B cell (primary cell): ENCODE measurements around the gene NTS. TPM values are rescaled to one million over a fixed set of nuclear protein-coding genes. Genes with fewer than 3 reads are reported as not detected.

Experiments used
- ATAC-seq: fragments of 200-7000 bp; cut with Tn5 transposase; one replicate; pipeline ENCODE4 v1.10.0; 2021; ENCODE audit warnings: low read depth, mild to moderate bottlenecking, moderate number of reproducible peaks, moderate library complexity
- CTCF ChIA-PET: fragments of 350-600 bp; sonication (Branson Sonifier 250); formaldehyde crosslinking; loops from one replicate; lab custom pipeline; 2021; ENCODE audit warnings: antibody characterized with exemption, inconsistent platforms; lab: Charles Lee
- POLR2A ChIA-PET: fragments of 350-600 bp; sonication (Branson Sonifier 250); formaldehyde crosslinking; loops from one replicate; lab custom pipeline; 2021; ENCODE audit warnings: antibody characterized with exemption; lab: Charles Lee
- DNase-seq: peaks from one replicate; pipeline ENCODE4 v3.0.0; 2013
- H2AFZ ChIP-seq: 2 replicates; pipeline ENCODE4 v1.6.1; 2012; ENCODE audit warnings: mild to moderate bottlenecking, low read depth, low read length; ENCODE audit not compliant: insufficient read depth, poor library complexity, severe bottlenecking
- H3K27ac ChIP-seq, 2 donors: 1 replicate in 1 of 2; 2 replicates in 1 of 2; pipeline ENCODE4 v1.5.1; 2012 to 2013; ENCODE audit warnings: low read length in 2 of 2, mild to moderate bottlenecking in 2 of 2, moderate library complexity in 1 of 2
- H3K27me3 ChIP-seq, 4 experiments: fragments of 200-600 bp in 1 of 4; sonication (generic) in 1 of 4; replicated peaks in 1 of 4; 1 replicate in 2 of 4; 2 replicates in 2 of 4; pipeline versions ENCODE4 v1.6.1 to v1.7.0; 2013 to 2016; ENCODE audit warnings: low read length in 3 of 4, mild to moderate bottlenecking in 2 of 4, mixed read lengths in 1 of 4, moderate library complexity in 1 of 4; ENCODE audit not compliant: insufficient read depth in 4 of 4, control insufficient read depth in 3 of 4; ENCODE audit errors: control extremely low read depth in 1 of 4
- H3K36me3 ChIP-seq, 2 experiments: replicated peaks in 1 of 2; 1 replicate in 1 of 2; 2 replicates in 1 of 2; pipeline versions ENCODE4 v1.6.1 to v1.7.1; 2013; ENCODE audit warnings: low read length in 1 of 2; ENCODE audit not compliant: insufficient read depth in 2 of 2, control insufficient read depth in 1 of 2; ENCODE audit errors: control extremely low read depth in 1 of 2, extremely low read depth in 1 of 2
- H3K4me1 ChIP-seq, 2 donors: fragments of 200-600 bp in 1 of 2; sonication (generic) in 1 of 2; 1 replicate in 1 of 2; 2 replicates in 1 of 2; pipeline versions ENCODE4 v1.5.1 to v1.6.1; 2013 to 2017; ENCODE audit warnings: low read length in 2 of 2; ENCODE audit not compliant: control insufficient read depth in 2 of 2, insufficient read depth in 2 of 2
- H3K4me2 ChIP-seq: replicated peaks from 2 replicates; pipeline ENCODE3; 2012; ENCODE audit warnings: mild to moderate bottlenecking, low read depth, low read length; ENCODE audit not compliant: poor library complexity, severe bottlenecking
- H3K4me3 ChIP-seq, 5 experiments: fragments of 200-600 bp in 1 of 5; sonication (generic) in 1 of 5; 1 replicate in 3 of 5; 2 replicates in 2 of 5; pipeline versions ENCODE4 v1.5.1 to v1.7.0; 2011 to 2016; ENCODE audit warnings: low read length in 4 of 5, mild to moderate bottlenecking in 4 of 5, low read depth in 2 of 5, control low read depth in 1 of 5, moderate library complexity in 1 of 5; ENCODE audit not compliant: insufficient read depth in 1 of 5; ENCODE audit errors: control extremely low read depth in 1 of 5, extremely low read depth in 1 of 5
- H3K79me2 ChIP-seq: fragments of 200-600 bp; sonication (generic); one replicate; pipeline ENCODE4 v1.6.0; 2016; ENCODE audit warnings: low read length; ENCODE audit not compliant: control insufficient read depth, insufficient read depth
- H3K9ac ChIP-seq: fragments of 200-600 bp; sonication (generic); 2 replicates; pipeline ENCODE4 v1.6.1; 2017; ENCODE audit warnings: mild to moderate bottlenecking, low read length, moderate library complexity
- H3K9me3 ChIP-seq, 3 donors: one replicate each; pipeline versions ENCODE4 v1.6.1 to v1.7.1; 2013; ENCODE audit warnings: low read length in 2 of 3; ENCODE audit not compliant: control insufficient read depth in 2 of 3, insufficient read depth in 1 of 3; ENCODE audit errors: control extremely low read depth in 1 of 3
- H4K20me1 ChIP-seq: 2 replicates; pipeline ENCODE4 v1.6.0; 2012; ENCODE audit warnings: mild to moderate bottlenecking, low read length; ENCODE audit not compliant: insufficient read depth, control insufficient read depth, poor library complexity, severe bottlenecking
- H3K27ac Mint-ChIP-seq: one replicate; pipeline ENCODE4 v1.8.0; 2021; ENCODE audit warnings: mixed read lengths
- H3K27me3 Mint-ChIP-seq: one replicate; pipeline ENCODE4 v1.8.0; 2021; ENCODE audit warnings: mixed read lengths
- H3K4me1 Mint-ChIP-seq: one replicate; pipeline ENCODE4 v1.8.0; 2021; ENCODE audit warnings: mixed read lengths
- H3K4me3 Mint-ChIP-seq: one replicate; pipeline ENCODE4 v1.8.0; 2021; ENCODE audit warnings: mixed read lengths
- H3K9me3 Mint-ChIP-seq: one replicate; pipeline ENCODE4 v1.8.0; 2022; ENCODE audit warnings: mixed read lengths; ENCODE audit not compliant: insufficient read depth
- EZH2 ChIP-seq: IDR thresholded peaks from 2 replicates; pipeline ENCODE4 v1.6.1; 2012; ENCODE audit warnings: borderline replicate concordance, low read depth, mild to moderate bottlenecking, moderate library complexity, low read length; ENCODE audit not compliant: insufficient read depth, poor library complexity, severe bottlenecking
- intact Hi-C: fragments of 100-400 bp; cut with micrococcal nuclease; formaldehyde crosslinking; loops from one replicate; pipeline ENCODE4 v1.10.0; 2022
- polyA plus RNA-seq: library from polyadenylated mRNA; depleted of rRNA; stranded (reverse); fragments of >200 nt; gene quantifications from 2 replicates; pipeline ENCODE4 v1.2.3, GENCODE V29; 2012
- total RNA-seq, 2 donors: library from RNA; stranded (reverse); fragments of 120-200 nt in 1 of 2; gene quantifications; 1 replicate in 1 of 2; 2 replicates in 1 of 2; pipeline versions ENCODE4 v1.2.3 to v1.2.4, GENCODE V29; 2013 to 2022
- TF ChIP-seq, protein P1 (sequence below): fragments of 200-600 bp; IDR thresholded peaks from one replicate; pipeline ENCODE4 v1.8.0; 2022; ENCODE audit warnings: antibody characterized with exemption, mild to moderate bottlenecking

The NTS gene
- total and polyA plus RNA-seq, 2 donors (not counting 1 experiment from before 2014, with no cell fraction given): not detected

- no peak overlapping the region for H3K27ac Mint-ChIP-seq
- intact Hi-C loops: no loop called here
- no peak for DNase-seq
These were observed 53.1 kb downstream of the NTS start for GRCh38 chr12:85927166-85927565.

More at GRCh38 chr12:85927166-85927565, 53.1 kb downstream of the NTS start:
- Histone ChIP-seq H3K36me3 (no peaks in the 10 kb centered on the region), H3K9ac (no peak overlapping the region), H3K27ac (no peak overlapping the region), H3K4me1 (no peaks in the 10 kb centered on the region), H4K20me1 (no peaks in the 10 kb centered on the region), H3K4me2 (no peak overlapping the region), H3K4me3 (no peak overlapping the region), H3K9me3 (no peaks in the 10 kb centered on the region), H2AFZ (no peak overlapping the region), H3K27me3 (no peaks in the 10 kb centered on the region), H3K79me2 (no peaks in the 10 kb centered on the region)
- Mint-ChIP-seq H3K27me3 (no peaks in the 10 kb centered on the region), H3K4me1 (no peaks in the 10 kb centered on the region), H3K9me3 (no peaks in the 10 kb centered on the region), H3K4me3 (no peak overlapping the region)
- ChIA-PET CTCF (no interaction called here), POLR2A (no interaction called here)
- ATAC-seq: no peak
- TF ChIP-seq, protein P1, sequence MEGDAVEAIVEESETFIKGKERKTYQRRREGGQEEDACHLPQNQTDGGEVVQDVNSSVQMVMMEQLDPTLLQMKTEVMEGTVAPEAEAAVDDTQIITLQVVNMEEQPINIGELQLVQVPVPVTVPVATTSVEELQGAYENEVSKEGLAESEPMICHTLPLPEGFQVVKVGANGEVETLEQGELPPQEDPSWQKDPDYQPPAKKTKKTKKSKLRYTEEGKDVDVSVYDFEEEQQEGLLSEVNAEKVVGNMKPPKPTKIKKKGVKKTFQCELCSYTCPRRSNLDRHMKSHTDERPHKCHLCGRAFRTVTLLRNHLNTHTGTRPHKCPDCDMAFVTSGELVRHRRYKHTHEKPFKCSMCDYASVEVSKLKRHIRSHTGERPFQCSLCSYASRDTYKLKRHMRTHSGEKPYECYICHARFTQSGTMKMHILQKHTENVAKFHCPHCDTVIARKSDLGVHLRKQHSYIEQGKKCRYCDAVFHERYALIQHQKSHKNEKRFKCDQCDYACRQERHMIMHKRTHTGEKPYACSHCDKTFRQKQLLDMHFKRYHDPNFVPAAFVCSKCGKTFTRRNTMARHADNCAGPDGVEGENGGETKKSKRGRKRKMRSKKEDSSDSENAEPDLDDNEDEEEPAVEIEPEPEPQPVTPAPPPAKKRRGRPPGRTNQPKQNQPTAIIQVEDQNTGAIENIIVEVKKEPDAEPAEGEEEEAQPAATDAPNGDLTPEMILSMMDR: no peak
- no peak for TF ChIP-seq EZH2

Other genes starting within 250 kb of the NTS start
- gene RASSF9, start 37.9 kb upstream of the NTS start, total RNA-seq: not detected in 2 replicates
- not detected in 2 replicates for gene RASSF9, start 37.9 kb upstream of the NTS start, polyA plus RNA-seq